Measurements from ENCODE around the gene LAMC2.

LAMC2 gene

DNA sequence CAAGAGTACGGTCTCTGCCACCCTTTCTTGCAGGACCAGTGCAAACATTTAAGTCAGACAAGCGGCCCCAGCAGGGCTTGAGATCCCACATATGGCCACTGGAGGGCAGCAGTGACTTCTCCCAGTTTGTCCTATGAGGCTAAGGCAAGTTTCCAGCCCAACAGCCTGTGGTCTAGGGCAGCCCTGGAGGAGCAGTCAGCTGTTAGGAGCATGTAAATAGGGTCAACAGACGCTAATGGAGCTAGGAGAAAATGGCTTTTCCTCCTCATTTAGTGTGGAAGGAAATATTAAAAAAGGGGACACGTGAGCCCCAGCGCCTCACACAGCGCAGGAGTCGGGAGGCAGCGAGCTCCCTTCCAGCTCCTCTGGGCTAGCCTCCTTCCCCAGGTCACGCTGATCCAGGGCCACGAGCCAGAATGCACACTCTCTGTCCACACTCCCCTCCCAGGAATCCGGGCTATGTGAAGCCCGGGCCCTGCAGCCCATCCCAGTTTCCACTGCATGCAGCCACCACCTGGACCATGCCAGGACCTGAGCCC is 95.6 kb downstream of the LAMC2 start:
- H3K4me3 ChIP-seq: peak overlapping the region; percentile 23
- peak; percentile 91 for TF ChIP-seq CTCF (IDR thresholded peaks at IDR 0.05)
- peak overlapping the region; percentile 70 to 81 for H3K27ac ChIP-seq
- peak; percentile 97 for DNase-seq (ENCODE audit: low spot score)

DNA sequence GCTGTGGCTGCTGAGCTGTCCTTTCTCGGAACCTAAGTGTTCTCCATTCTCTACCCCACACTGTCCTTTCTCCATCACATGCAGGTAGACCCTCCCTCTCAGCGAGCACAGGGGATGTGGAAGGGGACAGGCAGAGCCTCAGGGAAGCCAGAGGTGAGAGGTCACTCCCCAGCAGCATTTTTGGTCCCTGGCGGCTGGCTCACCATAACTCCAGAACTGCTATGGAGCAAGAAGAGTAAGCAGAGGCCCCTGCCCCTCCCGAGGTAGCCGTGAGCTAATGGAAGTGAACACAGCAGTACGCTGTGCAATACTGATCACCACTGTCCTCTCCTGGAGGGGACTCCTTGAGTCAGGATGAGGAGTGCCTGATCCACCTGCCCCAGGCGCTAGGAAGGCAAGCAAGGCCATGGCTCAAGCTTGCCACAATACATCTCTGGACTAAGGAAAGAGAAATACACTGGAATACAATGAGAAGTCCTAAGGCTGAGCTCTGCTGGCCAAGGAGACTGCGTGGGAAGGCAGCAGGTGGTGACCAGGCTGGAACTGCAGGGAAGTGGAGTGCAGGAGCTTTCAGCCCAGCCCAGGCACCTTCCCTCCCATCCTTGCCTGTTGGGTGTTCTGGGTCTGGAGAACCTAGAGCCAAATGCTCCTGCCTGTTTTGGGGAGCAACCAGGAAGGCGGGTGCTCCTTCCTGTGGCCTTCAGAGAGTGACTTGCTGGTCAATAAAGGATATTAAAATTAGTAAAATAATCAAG is 96.2 kb downstream of the LAMC2 start:
- Histone ChIP-seq H3K27ac (peak overlapping the region; percentile 70 to 81), H3K4me3 (no peak overlapping the region)
- DNase-seq (ENCODE audit: low spot score): peak; percentile 71
- no peak for TF ChIP-seq CTCF (IDR thresholded peaks at IDR 0.05)

GRCh38 chr1:183283286-183283685 is 97.2 kb downstream of the LAMC2 start:
- no peak for TF ChIP-seq CTCF (IDR thresholded peaks at IDR 0.05)
- Histone ChIP-seq H3K27ac (no peak overlapping the region), H3K4me3 (no peak overlapping the region)
- peak; percentile 43 for DNase-seq (ENCODE audit: low spot score)

GRCh38 chr1:183284086-183284485 is 98.0 kb downstream of the LAMC2 start:
- no peak for DNase-seq (ENCODE audit: low spot score)
- TF ChIP-seq CTCF (IDR thresholded peaks at IDR 0.05): no peak
- no peak overlapping the region for H3K4me3 ChIP-seq
- no peak overlapping the region for H3K27ac ChIP-seq

- Histone ChIP-seq H3K4me3 (no peak overlapping the region), H3K27ac (no peak overlapping the region)
- no peak for DNase-seq (ENCODE audit: low spot score)
- no peak for TF ChIP-seq CTCF (IDR thresholded peaks at IDR 0.05)
Measured at GRCh38 chr1:183285256-183285655, 99.2 kb downstream of the LAMC2 start.

DNA sequence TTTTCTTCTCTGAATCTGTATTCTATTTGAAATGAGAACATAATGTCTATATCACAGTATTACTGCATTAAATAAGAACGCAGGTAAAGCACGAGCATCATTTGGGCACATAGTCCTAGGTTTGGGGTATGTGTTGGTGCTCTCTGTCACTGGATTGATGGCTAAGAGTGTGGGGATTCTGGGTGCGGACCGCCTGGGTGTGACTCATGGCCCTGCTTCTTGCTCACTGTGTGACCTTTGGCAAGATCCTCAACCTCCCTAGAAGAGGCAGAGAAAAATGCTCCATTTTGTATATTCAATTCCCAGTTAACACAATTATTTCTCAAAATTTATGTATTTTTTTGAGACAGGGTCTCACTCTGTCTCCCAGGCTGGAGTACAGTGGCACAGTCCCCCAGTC is 99.7 kb downstream of the LAMC2 start:
- no peak for TF ChIP-seq CTCF (IDR thresholded peaks at IDR 0.05)
- Histone ChIP-seq H3K4me3 (no peak overlapping the region), H3K27ac (no peak overlapping the region)
- no peak for DNase-seq (ENCODE audit: low spot score)

- DNase-seq (ENCODE audit: low spot score): no peak
- no peak for TF ChIP-seq CTCF (IDR thresholded peaks at IDR 0.05)
- H3K27ac ChIP-seq: peak overlapping the region; percentile 47 to 89
Measured at GRCh38 chr1:183287191-183287675, 101.2 kb downstream of the LAMC2 start.

More at GRCh38 chr1:183287191-183287675, 101.2 kb downstream of the LAMC2 start:
- no peak overlapping the region for H3K4me3 ChIP-seq

All from coronary artery (tissue), 2 donors.